ENCODE results near the gene AXDND1.

GRCh38 chr1:179326746-179327145 is 39.0 kb upstream of the AXDND1 start:
- no peak for TF ChIP-seq CTCF (IDR thresholded peaks at IDR 0.05)
- no peak for TF ChIP-seq POLR2A (IDR thresholded peaks at IDR 0.05)
- TF ChIP-seq POLR2AphosphoS5 (IDR thresholded peaks at IDR 0.05; ENCODE audit: insufficient read depth in 1 of 2, low read depth in 1 of 2) = no peak

Data from vagina (tissue), 2 donors.